Lung (tissue), 12 donors: ENCODE measurements around the gene NES. TPM values are rescaled to one million over a fixed set of nuclear protein-coding genes. Genes with fewer than 3 reads are reported as not detected.

ENCODE experiments used
- ATAC-seq: fragments of 200-7000 bp; cut with Tn5 transposase; one replicate; pipeline ENCODE4 v1.9.1; 2020; ENCODE audit warnings: moderate number of reproducible peaks; ENCODE audit not compliant: insufficient read depth, low FRiP score
- DNase-seq, 3 donors: peaks; one replicate each; pipeline ENCODE4 v3.0.0-alpha.2; 2013 to 2017
- H3K27ac ChIP-seq, 2 donors: one replicate each; pipeline ENCODE4 v1.5.1; 2013; ENCODE audit warnings: mild to moderate bottlenecking in 2 of 2, moderate library complexity in 2 of 2, control low read depth in 1 of 2, inconsistent platforms in 1 of 2, low read depth in 1 of 2, low read length in 1 of 2
- H3K27me3 ChIP-seq, 3 donors: one replicate each; pipeline ENCODE4 v1.5.1; 2013; ENCODE audit warnings: low read length in 2 of 3; ENCODE audit not compliant: control insufficient read depth in 3 of 3, insufficient read depth in 3 of 3
- H3K36me3 ChIP-seq, 4 donors: one replicate each; pipeline ENCODE4 v1.5.1; 2013; ENCODE audit warnings: low read length in 4 of 4, mild to moderate bottlenecking in 1 of 4, moderate library complexity in 1 of 4; ENCODE audit not compliant: control insufficient read depth in 4 of 4, insufficient read depth in 4 of 4
- H3K4me1 ChIP-seq, 5 donors: one replicate each; pipeline ENCODE4 v1.5.1; 2013; ENCODE audit warnings: low read length in 5 of 5, mild to moderate bottlenecking in 2 of 5, moderate library complexity in 1 of 5; ENCODE audit not compliant: control insufficient read depth in 5 of 5, insufficient read depth in 5 of 5
- H3K4me3 ChIP-seq: one replicate; pipeline ENCODE4 v1.5.1; 2013; ENCODE audit warnings: mild to moderate bottlenecking, control low read depth, moderate library complexity
- H3K9ac ChIP-seq, 2 donors: one replicate each; pipeline ENCODE4 v1.5.1; 2013; ENCODE audit warnings: low read length in 2 of 2, control low read depth in 1 of 2; ENCODE audit not compliant: insufficient read depth in 1 of 2
- H3K9me3 ChIP-seq, 4 donors: one replicate each; pipeline ENCODE4 v1.5.1; 2013; ENCODE audit warnings: low read length in 3 of 4, mild to moderate bottlenecking in 1 of 4, moderate library complexity in 1 of 4; ENCODE audit not compliant: control insufficient read depth in 4 of 4, insufficient read depth in 3 of 4
- CTCF ChIP-seq: IDR thresholded peaks from 2 replicates; pipeline ENCODE4 v1.5.1; 2012; ENCODE audit warnings: mild to moderate bottlenecking; ENCODE audit errors: control extremely low read depth, extremely low read depth
- WGBS, 2 donors: extraction: QIAGEN DNeasy Blood & Tissue Kit; methylation state at CpG; one replicate each; pipeline ENCODE4 v1.1.7; 2013; 5-methylcytosine and 5-hydroxymethylcytosine counted together
- polyA plus RNA-seq, 2 donors: library from polyadenylated mRNA; stranded (reverse); fragments of 200-250 nt; gene quantifications; one replicate each; pipeline ENCODE4 v1.2.1, GENCODE V29; 2013
- total RNA-seq, 2 donors: library from RNA; depleted of rRNA in 1 of 2; stranded (reverse); fragments of >200 nt in 1 of 2; gene quantifications; one replicate each; pipeline ENCODE4 v1.2.1, GENCODE V29; 2014 to 2021
- donor health status: control.
- donor health status: control.
- donor health status: Bipolar disorder and iron deficiency.
- donor health status: healthy.
- donor health status: DM: yes; HTN: yes; CAD: no.

The NES gene
- total and polyA plus RNA-seq, 4 donors = 17.6 to 57.4 (median 34.2) TPM

DNA sequence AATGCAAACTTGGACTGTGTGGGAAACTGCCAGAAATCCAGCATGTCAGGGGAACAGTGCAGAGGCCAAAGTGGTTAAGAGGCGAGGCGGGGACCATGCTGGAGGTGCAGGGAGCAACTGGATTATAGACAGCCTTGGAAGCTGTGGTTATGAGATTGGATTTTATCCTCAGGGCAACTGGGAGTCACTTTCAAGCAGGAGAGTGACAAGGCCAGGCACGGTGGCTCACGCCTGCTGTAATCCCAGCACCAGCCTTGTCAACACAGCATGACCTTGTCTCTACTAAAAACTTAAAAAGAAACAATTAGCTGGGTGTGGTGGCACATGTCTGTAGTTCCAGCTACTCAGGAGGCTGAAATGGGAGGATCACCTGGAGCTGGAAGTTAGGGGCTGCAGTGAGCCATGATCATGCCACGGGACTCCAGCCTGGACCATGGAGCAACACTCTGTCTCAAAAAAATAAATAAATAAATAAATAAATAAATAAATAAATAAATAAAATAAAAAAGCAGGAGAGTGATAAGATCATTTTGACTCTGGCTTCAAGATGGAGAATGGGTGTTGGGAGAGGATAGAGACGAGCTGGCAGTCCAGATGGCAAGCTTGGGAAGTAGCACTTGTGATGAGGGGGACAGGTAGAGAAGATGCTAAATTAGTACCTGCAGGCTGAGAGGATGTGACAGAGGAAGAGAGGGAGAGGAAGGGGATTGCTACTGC is 54.5 kb downstream of the NES start:
- DNase-seq (no peak), ATAC-seq (no peak)
- H3K27me3 ChIP-seq = peaks cover 5 to 72% (median 44%) of the 10 kb centered on the region in 3 donors

GRCh38 chr1:156619582-156619955 is 57.6 kb downstream of the NES start:
- Histone ChIP-seq H3K27me3 (peaks cover 5 to 65% (median 27%) of the 10 kb centered on the region in 3 donors), H3K9me3 (peaks cover 0 to 5% (median 0%) of the 10 kb centered on the region in 4 donors), H3K36me3 (no peaks in the 10 kb centered on the region), H3K4me3 (no peak overlapping the region), H3K27ac (no peak overlapping the region), H3K4me1 (peaks cover 0 to 13% (median 8%) of the 10 kb centered on the region in 5 donors), H3K9ac (no peak overlapping the region)
- WGBS, 2 donors = 23 to 25% methylated on average over 6 of the region's 6 CpGs
- TF ChIP-seq CTCF = no peak
- ATAC-seq = no peak
- no peak for DNase-seq

More for the DNA sequence above, 54.5 kb downstream of the NES start:
- no peak overlapping the region for H3K4me3 ChIP-seq
- no peak overlapping the region for H3K27ac ChIP-seq
- TF ChIP-seq CTCF = no peak
- 80 to 82% methylated on average over 6 of the region's 6 CpGs for WGBS, 2 donors
- peaks cover 0 to 18% (median 3%) of the 10 kb centered on the region in 5 donors for H3K4me1 ChIP-seq
- no peak overlapping the region for H3K9ac ChIP-seq
- H3K9me3 ChIP-seq = peaks cover 0 to 5% (median 0%) of the 10 kb centered on the region in 4 donors
- H3K36me3 ChIP-seq = no peaks in the 10 kb centered on the region

DNA sequence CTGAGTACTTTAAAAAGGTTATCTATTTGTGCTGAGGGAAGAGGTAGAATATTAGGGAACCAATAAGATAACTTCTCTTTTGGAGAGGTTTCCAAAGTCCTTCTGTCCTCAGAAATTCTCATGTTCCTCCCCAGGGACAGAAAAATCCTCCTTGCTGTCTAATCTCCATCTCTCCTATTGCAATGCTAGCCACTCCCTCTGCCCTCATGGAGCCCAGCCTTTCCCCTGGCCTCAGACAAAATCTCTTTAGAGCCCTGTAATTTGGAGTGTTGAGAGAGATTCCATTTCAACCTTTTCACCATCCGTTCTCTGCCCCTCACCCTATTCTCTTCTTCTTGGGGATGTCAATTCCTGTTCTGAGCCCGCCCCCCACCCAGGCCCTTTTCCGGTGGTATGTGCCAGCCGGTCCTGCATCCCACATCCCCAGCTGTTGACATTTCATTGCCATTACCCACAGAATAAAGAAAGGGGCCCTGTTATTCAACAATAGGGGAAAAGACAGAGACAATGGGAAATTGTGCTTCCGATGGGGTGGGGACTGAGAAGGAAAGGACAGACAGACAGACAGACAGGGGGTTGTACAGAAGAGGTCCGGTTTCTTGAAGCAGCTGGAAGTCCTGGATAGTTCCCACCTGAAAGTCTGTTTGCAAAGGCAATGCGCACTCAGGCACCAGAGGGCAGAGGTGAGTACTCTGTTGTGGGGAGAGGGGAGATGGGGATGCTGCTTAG is 58.2 kb downstream of the NES start, which contains the start of gene HAPLN2:
HAPLN2 (plus strand) TSS at position 563 of the 729 bp plus-strand sequence. CDS start 4,076 bp downstream, outside the sequence.
- Histone ChIP-seq H3K9ac (no peak within 1 kb of the TSS), H3K27ac (no peak within 1 kb of the TSS), H3K4me3 (no peak within 1 kb of the TSS), H3K36me3 (no peaks in the 10 kb centered on the region), H3K27me3 (peaks cover 3 to 61% (median 27%) of the 10 kb centered on the region in 3 donors), H3K4me1 (peaks cover 0 to 8% (median 4%) of the 10 kb centered on the region in 5 donors), H3K9me3 (peaks cover 0 to 3% (median 0%) of the 10 kb centered on the region in 4 donors)
- ATAC-seq (no peak), DNase-seq (no peak)
- 6 to 8% methylated on average over 7 of the region's 7 CpGs for WGBS, 2 donors
- no peak for TF ChIP-seq CTCF

Other genes with a start within 250 kb of the NES start
- 10 to 100 TPM; 23.0 to 52.5 TPM for gene MEF2D, start 176.6 kb downstream of the NES start, total RNA-seq
- 10 to 100 TPM; 23.0 to 23.3 TPM for gene MEF2D, start 176.6 kb downstream of the NES start, polyA plus RNA-seq
- gene IQGAP3, start 104.8 kb downstream of the NES start, total RNA-seq = 1 to 10 TPM; 1.0 to 3.4 TPM
- gene IQGAP3, start 104.8 kb downstream of the NES start, polyA plus RNA-seq = 1 to 10 TPM in 1 of 2 donors, under 1 TPM in 1; 0.42 to 1.3 TPM
- under 1 TPM in 1 of 2 donors, not detected in 1; 0.23 TPM for gene TTC24, start 97.7 kb downstream of the NES start, total RNA-seq
- under 1 TPM; 0.12 to 0.31 TPM for gene TTC24, start 97.7 kb downstream of the NES start, polyA plus RNA-seq
- gene NAXE, start 85.6 kb downstream of the NES start, total RNA-seq = 10 to 100 TPM; 38.1 to 95.8 TPM
- 10 to 100 TPM; 74.1 to 83.5 TPM for gene NAXE, start 85.6 kb downstream of the NES start, polyA plus RNA-seq
- gene GPATCH4, start 75.9 kb downstream of the NES start, total RNA-seq = 10 to 100 TPM; 11.9 to 30.6 TPM
- gene GPATCH4, start 75.9 kb downstream of the NES start, polyA plus RNA-seq = 10 to 100 TPM; 18.6 to 34.3 TPM
- gene HAPLN2, start 58.0 kb downstream of the NES start, total RNA-seq = under 1 TPM in 1 of 2 donors, not detected in 1; 0.18 TPM
- gene HAPLN2, start 58.0 kb downstream of the NES start, polyA plus RNA-seq = under 1 TPM; 0.24 to 0.31 TPM
- gene BCAN, start 35.3 kb downstream of the NES start, total RNA-seq = 1 to 10 TPM in 1 of 2 donors, under 1 TPM in 1; 0.18 to 1.1 TPM
- under 1 TPM; 0.05 to 0.06 TPM for gene BCAN, start 35.3 kb downstream of the NES start, polyA plus RNA-seq
- 10 to 100 TPM in 1 of 2 donors, 1 to 10 TPM in 1; 5.8 to 13.6 TPM for gene CRABP2, start 28.2 kb upstream of the NES start, total RNA-seq
- 1 to 10 TPM; 1.3 to 4.0 TPM for gene CRABP2, start 28.2 kb upstream of the NES start, polyA plus RNA-seq
- 10 to 100 TPM; 24.4 to 34.9 TPM for gene METTL25B, start 51.1 kb upstream of the NES start, total RNA-seq
- 10 to 100 TPM; 28.3 to 42.6 TPM for gene METTL25B, start 51.1 kb upstream of the NES start, polyA plus RNA-seq
- gene ISG20L2, start 51.4 kb upstream of the NES start, total RNA-seq = 10 to 100 TPM; 11.3 to 26.3 TPM
- gene ISG20L2, start 51.4 kb upstream of the NES start, polyA plus RNA-seq = 10 to 100 TPM in 1 of 2 donors, 1 to 10 TPM in 1; 9.3 to 24.2 TPM
- 10 to 100 TPM; 26.7 to 65.4 TPM for gene MRPL24, start 63.7 kb upstream of the NES start, total RNA-seq
- 100 to 1,000 TPM in 1 of 2 donors, 10 to 100 TPM in 1; 93.6 to 120 TPM for gene MRPL24, start 63.7 kb upstream of the NES start, polyA plus RNA-seq
- gene HDGF, start 74.3 kb upstream of the NES start, total RNA-seq = 100 to 1,000 TPM; 184 to 187 TPM
- 100 to 1,000 TPM; 104 to 226 TPM for gene HDGF, start 74.3 kb upstream of the NES start, polyA plus RNA-seq
- 10 to 100 TPM; 38.5 to 52.7 TPM for gene PRCC, start 90.1 kb upstream of the NES start, total RNA-seq
- gene PRCC, start 90.1 kb upstream of the NES start, polyA plus RNA-seq = 10 to 100 TPM; 36.2 to 40.0 TPM
- 1 to 10 TPM; 1.6 to 2.4 TPM for gene SH2D2A, start 139.4 kb upstream of the NES start, total RNA-seq
- gene SH2D2A, start 139.4 kb upstream of the NES start, polyA plus RNA-seq = 1 to 10 TPM; 1.1 to 3.0 TPM
- not detected for gene INSRR, start 181.7 kb upstream of the NES start, total RNA-seq
- not detected for gene INSRR, start 181.7 kb upstream of the NES start, polyA plus RNA-seq
- under 1 TPM in 1 of 2 donors, not detected in 1; 0.61 TPM for gene NTRK1, start 183.5 kb upstream of the NES start, total RNA-seq
- under 1 TPM; 0.15 to 0.24 TPM for gene NTRK1, start 183.5 kb upstream of the NES start, polyA plus RNA-seq
- 10 to 100 TPM; 15.1 to 15.3 TPM for gene PEAR1, start 216.3 kb upstream of the NES start, total RNA-seq
- gene PEAR1, start 216.3 kb upstream of the NES start, polyA plus RNA-seq = 10 to 100 TPM in 1 of 2 donors, 1 to 10 TPM in 1; 7.6 to 10.7 TPM
- gene LRRC71, start 243.2 kb upstream of the NES start, total RNA-seq = 10 to 100 TPM in 1 of 2 donors, 1 to 10 TPM in 1; 4.9 to 17.2 TPM
- 1 to 10 TPM; 3.4 to 3.5 TPM for gene LRRC71, start 243.2 kb upstream of the NES start, polyA plus RNA-seq